Upper lobe of right lung (tissue), 1 donor: ENCODE results near the gene RPH3AL. TPM values are rescaled to one million over a fixed set of nuclear protein-coding genes. Genes with fewer than 3 reads are reported as not detected.

Experiments
- ATAC-seq: fragments of 200-7000 bp; cut with Tn5 transposase; one replicate; pipeline ENCODE4 v1.9.1; 2020; ENCODE audit warnings: mild to moderate bottlenecking, moderate library complexity
- DNase-seq: peaks from one replicate; pipeline ENCODE4 v3.0.0-alpha.2; 2020
- H3K27ac ChIP-seq: fragments of 200-600 bp; one replicate; pipeline ENCODE4 v1.8.0; 2022
- H3K27me3 ChIP-seq: fragments of 200-600 bp; one replicate; pipeline ENCODE4 v1.8.0; 2022; ENCODE audit warnings: mild to moderate bottlenecking
- H3K36me3 ChIP-seq: fragments of 200-600 bp; one replicate; pipeline ENCODE4 v1.8.0; 2022
- H3K4me1 ChIP-seq: fragments of 200-600 bp; one replicate; pipeline ENCODE4 v1.8.0; 2022
- H3K4me3 ChIP-seq: fragments of 200-600 bp; one replicate; pipeline ENCODE4 v1.8.0; 2022; ENCODE audit warnings: mild to moderate bottlenecking
- H3K9me3 ChIP-seq: fragments of 200-600 bp; one replicate; pipeline ENCODE4 v1.8.0; 2022
- intact Hi-C: fragments of 100-400 bp; cut with DNase I; formaldehyde crosslinking; loops from one replicate; pipeline ENCODE4 v1.11.0; 2022
- total RNA-seq: library from RNA; stranded (reverse); fragmentation: NEBNext Ultra II Directional; extraction: Animal tissue kit (Norgen Biotek cat#: 25700); gene quantifications from one replicate; pipeline ENCODE4 v1.2.1, GENCODE V29; 2021
- TF ChIP-seq, protein P1 (sequence below): fragments of 200-600 bp; IDR thresholded peaks from one replicate; pipeline ENCODE4 v1.8.0; 2022; ENCODE audit warnings: antibody characterized with exemption
- donor health status: DM: no; HTN: yes; CAD: no; lungs with severe emphysema.

The RPH3AL gene
- total RNA-seq, 1 donor from 2014 or later = 33.3 TPM

DNA sequence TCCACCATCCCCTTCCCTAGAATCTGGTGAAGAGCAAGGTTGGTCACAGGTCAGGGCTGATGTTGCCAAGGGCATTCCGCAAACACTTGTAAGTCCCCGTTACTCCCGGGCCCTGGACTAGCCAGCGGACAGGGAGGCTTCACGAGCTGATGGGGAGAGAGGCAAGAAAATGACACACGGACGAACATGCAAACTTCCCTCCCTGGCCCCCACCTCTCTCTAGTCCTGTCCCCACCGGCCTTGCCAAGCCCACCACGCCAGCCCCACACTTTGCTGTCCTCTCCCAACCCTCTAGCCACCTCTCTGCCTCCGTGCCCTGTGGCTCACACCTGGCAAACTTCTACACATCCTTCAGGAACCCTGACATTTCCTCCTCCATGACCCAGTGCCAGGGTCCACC is 54.8 kb downstream of the RPH3AL start:
- no peaks in the 10 kb centered on the region for H3K36me3 ChIP-seq
- intact Hi-C loops = no loop called here
- TF ChIP-seq, protein P1, sequence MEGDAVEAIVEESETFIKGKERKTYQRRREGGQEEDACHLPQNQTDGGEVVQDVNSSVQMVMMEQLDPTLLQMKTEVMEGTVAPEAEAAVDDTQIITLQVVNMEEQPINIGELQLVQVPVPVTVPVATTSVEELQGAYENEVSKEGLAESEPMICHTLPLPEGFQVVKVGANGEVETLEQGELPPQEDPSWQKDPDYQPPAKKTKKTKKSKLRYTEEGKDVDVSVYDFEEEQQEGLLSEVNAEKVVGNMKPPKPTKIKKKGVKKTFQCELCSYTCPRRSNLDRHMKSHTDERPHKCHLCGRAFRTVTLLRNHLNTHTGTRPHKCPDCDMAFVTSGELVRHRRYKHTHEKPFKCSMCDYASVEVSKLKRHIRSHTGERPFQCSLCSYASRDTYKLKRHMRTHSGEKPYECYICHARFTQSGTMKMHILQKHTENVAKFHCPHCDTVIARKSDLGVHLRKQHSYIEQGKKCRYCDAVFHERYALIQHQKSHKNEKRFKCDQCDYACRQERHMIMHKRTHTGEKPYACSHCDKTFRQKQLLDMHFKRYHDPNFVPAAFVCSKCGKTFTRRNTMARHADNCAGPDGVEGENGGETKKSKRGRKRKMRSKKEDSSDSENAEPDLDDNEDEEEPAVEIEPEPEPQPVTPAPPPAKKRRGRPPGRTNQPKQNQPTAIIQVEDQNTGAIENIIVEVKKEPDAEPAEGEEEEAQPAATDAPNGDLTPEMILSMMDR = no peak
- H3K4me3 ChIP-seq = no peak overlapping the region
- H3K27me3 ChIP-seq = no peaks in the 10 kb centered on the region
- ATAC-seq = no peak
- no peaks in the 10 kb centered on the region for H3K4me1 ChIP-seq
- DNase-seq = peak; percentile 55
- no peak overlapping the region for H3K27ac ChIP-seq
- no peaks in the 10 kb centered on the region for H3K9me3 ChIP-seq

DNA sequence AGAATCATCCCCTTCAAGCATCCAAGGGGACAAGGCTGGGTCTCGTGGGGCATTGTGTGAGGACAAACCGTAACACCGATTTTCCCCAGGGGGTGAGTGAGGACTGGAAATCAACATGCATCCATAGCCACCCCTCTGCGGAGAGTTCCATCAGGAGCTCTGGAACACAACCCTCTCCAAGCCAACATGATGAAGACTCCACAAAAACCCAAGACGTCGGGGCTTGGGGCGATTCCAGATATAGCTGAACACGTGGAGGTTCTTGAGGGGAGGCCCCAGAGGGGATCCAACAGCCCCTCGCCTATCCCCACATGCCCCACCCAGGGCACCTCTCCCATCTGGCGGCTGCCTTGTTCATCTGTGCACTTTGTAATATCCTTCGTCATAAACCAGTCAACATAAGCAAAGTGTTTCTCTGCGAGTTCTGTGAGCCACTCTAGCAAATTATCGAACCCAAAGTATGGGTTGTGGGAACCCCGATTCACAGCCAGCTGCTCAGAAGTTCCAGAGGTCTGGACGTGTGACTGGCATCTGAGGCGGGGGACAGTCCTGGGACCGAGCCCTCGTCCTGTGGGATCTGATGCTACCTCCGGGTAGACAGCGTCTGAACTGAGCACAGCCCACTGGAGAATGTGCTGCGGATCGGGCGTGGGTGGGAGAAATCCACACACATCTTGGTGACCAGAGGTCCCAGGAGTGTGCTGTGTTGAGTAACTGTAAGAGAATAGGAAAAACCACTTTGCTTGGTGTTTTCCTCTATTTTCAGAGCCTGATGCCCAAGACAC is 55.5 kb downstream of the RPH3AL start:
- no peaks in the 10 kb centered on the region for H3K27me3 ChIP-seq
- no peak overlapping the region for H3K27ac ChIP-seq
- ATAC-seq (no peak), DNase-seq (peak; percentile 49)
- H3K9me3 ChIP-seq = no peaks in the 10 kb centered on the region
- TF ChIP-seq, protein P1 = no peak
- intact Hi-C loops = no loop called here
- no peak overlapping the region for H3K4me3 ChIP-seq
- no peaks in the 10 kb centered on the region for H3K4me1 ChIP-seq
- no peaks in the 10 kb centered on the region for H3K36me3 ChIP-seq

- Histone ChIP-seq H3K9me3 (no peaks in the 10 kb centered on the region), H3K27ac (no peak overlapping the region), H3K4me1 (no peaks in the 10 kb centered on the region), H3K27me3 (no peaks in the 10 kb centered on the region), H3K4me3 (no peak overlapping the region), H3K36me3 (no peaks in the 10 kb centered on the region)
- DNase-seq = peak; percentile 48
- TF ChIP-seq, protein P1 = no peak
- intact Hi-C loops = no loop called here
- ATAC-seq = no peak
Observed at GRCh38 chr17:296379-296778, 56.2 kb downstream of the RPH3AL start.

DNA sequence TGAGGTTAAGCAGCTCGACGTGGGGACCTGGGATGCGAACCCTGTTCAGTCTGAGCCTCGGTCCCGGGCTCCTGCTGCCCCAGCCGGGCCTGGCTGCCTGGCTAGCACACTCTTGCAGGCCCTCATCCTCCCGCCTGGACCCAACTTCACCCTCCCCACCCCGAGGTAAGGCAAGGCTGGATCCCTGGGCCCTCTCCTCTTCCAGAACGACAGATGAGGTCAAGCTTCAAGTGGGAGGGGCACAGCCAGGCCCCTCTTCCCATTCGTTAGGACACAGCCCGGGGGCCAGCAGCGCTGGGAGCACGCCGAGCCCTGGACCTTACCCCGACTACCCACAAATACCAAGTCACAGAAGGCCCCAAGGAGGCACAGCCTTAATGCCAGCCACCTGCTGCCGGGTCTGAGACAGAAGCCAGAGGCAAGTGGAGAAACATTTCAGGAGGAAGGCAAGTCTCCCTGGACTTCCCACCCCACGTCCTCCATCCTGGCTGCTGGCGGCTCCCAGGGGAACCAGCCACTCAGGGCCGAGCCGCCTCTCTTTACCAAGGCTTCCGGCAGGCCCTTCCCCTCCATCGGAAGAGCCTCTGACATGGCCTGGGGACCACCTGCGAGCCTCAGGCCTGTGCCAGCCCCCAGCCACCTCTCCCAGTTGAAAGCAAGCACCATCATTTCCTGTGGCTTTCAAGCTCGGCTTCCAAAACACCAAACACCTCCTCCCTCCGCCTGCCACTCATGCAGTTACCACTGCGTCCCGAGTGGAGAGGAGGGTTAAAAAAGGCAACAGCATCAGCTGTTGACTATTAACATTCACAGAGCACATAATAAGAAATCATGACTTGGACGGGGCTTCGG is 59.9 kb downstream of the RPH3AL start:
- TF ChIP-seq, protein P1 = no peak
- H3K27me3 ChIP-seq = no peaks in the 10 kb centered on the region
- H3K36me3 ChIP-seq = no peaks in the 10 kb centered on the region
- ATAC-seq = peak; percentile 12
- intact Hi-C loops = no loop called here
- H3K4me1 ChIP-seq = no peaks in the 10 kb centered on the region
- H3K27ac ChIP-seq = no peak overlapping the region
- no peak overlapping the region for H3K4me3 ChIP-seq
- DNase-seq = peak; percentile 55
- H3K9me3 ChIP-seq = no peaks in the 10 kb centered on the region

GRCh38 chr17:292016-292415 is 60.6 kb downstream of the RPH3AL start:
- Histone ChIP-seq H3K36me3 (no peaks in the 10 kb centered on the region), H3K4me1 (no peaks in the 10 kb centered on the region), H3K4me3 (no peak overlapping the region), H3K9me3 (no peaks in the 10 kb centered on the region), H3K27me3 (no peaks in the 10 kb centered on the region), H3K27ac (no peak overlapping the region)
- DNase-seq (peak; percentile 48), ATAC-seq (no peak)
- TF ChIP-seq, protein P1 = no peak
- intact Hi-C loops = no loop called here
